MM.1S (cell line): ENCODE data around the gene RBM18.

Experiments used
- DNase-seq: peaks from one replicate; pipeline ENCODE4 v3.0.0-alpha.2; 2015
- H2AFZ ChIP-seq: fragments of 300-600 bp; sonication (generic); 2 replicates; pipeline ENCODE4 v1.6.0; 2016; ENCODE audit warnings: antibody characterized with exemption, low read length
- H3F3A ChIP-seq: fragments of 300-600 bp; sonication (generic); 2 replicates; pipeline ENCODE4 v1.6.1; 2016; ENCODE audit warnings: mild to moderate bottlenecking, antibody characterized with exemption, low read length, moderate library complexity, mixed read lengths; ENCODE audit not compliant: insufficient read depth
- H3K27ac ChIP-seq: fragments of 300-600 bp; sonication (generic); 2 replicates; pipeline ENCODE4 v1.5.1; 2016; ENCODE audit warnings: mild to moderate bottlenecking, low read length
- H3K27me3 ChIP-seq: fragments of 300-600 bp; sonication (generic); replicated peaks from 2 replicates; pipeline ENCODE4 v1.6.0; 2016; ENCODE audit warnings: low read length; ENCODE audit not compliant: insufficient read depth
- H3K36me3 ChIP-seq: fragments of 300-600 bp; sonication (generic); replicated peaks from 2 replicates; pipeline ENCODE4 v1.6.1; 2016; ENCODE audit warnings: mild to moderate bottlenecking, low read length, mixed read lengths; ENCODE audit not compliant: insufficient read depth
- H3K4me1 ChIP-seq: fragments of 300-600 bp; sonication (generic); 2 replicates; pipeline ENCODE4 v1.6.1; 2016; ENCODE audit warnings: low read length, mixed read lengths
- H3K4me2 ChIP-seq: fragments of 300-600 bp; sonication (generic); 2 replicates; pipeline ENCODE4 v1.6.0; 2016; ENCODE audit warnings: low read depth, low read length
- H3K4me3 ChIP-seq: fragments of 300-600 bp; sonication (generic); 2 replicates; pipeline ENCODE4 v1.5.1; 2016; ENCODE audit warnings: low read length, mixed read lengths
- H3K79me2 ChIP-seq: fragments of 300-600 bp; sonication (generic); 2 replicates; pipeline ENCODE4 v1.6.1; 2016; ENCODE audit warnings: mixed run types, low read length, mixed read lengths
- H3K9ac ChIP-seq: fragments of 300-600 bp; sonication (generic); 2 replicates; pipeline ENCODE4 v1.6.1; 2016; ENCODE audit warnings: low read length, mixed read lengths
- H3K9me2 ChIP-seq: fragments of 300-600 bp; sonication (generic); replicated peaks from 2 replicates; pipeline ENCODE4 v1.6.1; 2016; ENCODE audit warnings: mild to moderate bottlenecking, low read length, mixed read lengths; ENCODE audit not compliant: insufficient read depth
- H3K9me3 ChIP-seq: fragments of 300-600 bp; sonication (generic); replicated peaks from 2 replicates; pipeline ENCODE4 v1.6.1; 2016; ENCODE audit warnings: mild to moderate bottlenecking, low read length, mixed read lengths; ENCODE audit not compliant: insufficient read depth
- H4K20me1 ChIP-seq: fragments of 300-600 bp; sonication (generic); 2 replicates; pipeline ENCODE4 v1.6.1; 2016; ENCODE audit warnings: mild to moderate bottlenecking, low read length, moderate library complexity, mixed read lengths; ENCODE audit not compliant: insufficient read depth
- CTCF ChIP-seq: fragments of 300-600 bp; sonication (generic); IDR thresholded peaks from 2 replicates; pipeline ENCODE4 v1.5.1; 2016; ENCODE audit warnings: antibody characterized with exemption, low read length, mixed read lengths
- EZH2 ChIP-seq: fragments of 300-600 bp; sonication (generic); optimal IDR thresholded peaks from 2 replicates; pipeline ENCODE3; 2017; ENCODE audit warnings: low read depth, mild to moderate bottlenecking, antibody characterized with exemption, low read length, mixed read lengths
- EZH2phosphoT487 ChIP-seq: fragments of 300-600 bp; sonication (generic); IDR thresholded peaks from 2 replicates; pipeline ENCODE4 v1.6.1; 2018; ENCODE audit warnings: antibody characterized with exemption, low read length

RBM18 gene

GRCh38 chr9:122192261-122192875 is 72.3 kb downstream of the RBM18 start:
- Histone ChIP-seq H3K4me3 (no peak overlapping the region), H4K20me1 (no peaks in the 10 kb centered on the region), H3K4me2 (no peak overlapping the region), H3K27ac (no peak overlapping the region), H3K9me3 (no peaks in the 10 kb centered on the region), H3K36me3 (no peaks in the 10 kb centered on the region), H2AFZ (no peak overlapping the region), H3K79me2 (no peaks in the 10 kb centered on the region), H3K27me3 (no peaks in the 10 kb centered on the region), H3F3A (no peaks in the 10 kb centered on the region), H3K4me1 (no peaks in the 10 kb centered on the region), H3K9ac (no peak overlapping the region), H3K9me2 (no peaks in the 10 kb centered on the region)
- DNase-seq, result peak; percentile 30
- TF ChIP-seq EZH2, result no peak
- TF ChIP-seq CTCF, result peak; percentile 8; the same call in 1 of the 2 replicates
- TF ChIP-seq EZH2phosphoT487, result no peak

GRCh38 chr9:122191584-122191983 is 73.1 kb downstream of the RBM18 start:
- no peaks in the 10 kb centered on the region for H4K20me1 ChIP-seq
- no peaks in the 10 kb centered on the region for H3K4me1 ChIP-seq
- H3K9me2 ChIP-seq, result no peaks in the 10 kb centered on the region
- no peaks in the 10 kb centered on the region for H3K36me3 ChIP-seq
- TF ChIP-seq CTCF, result no peak
- no peak for TF ChIP-seq EZH2
- TF ChIP-seq EZH2phosphoT487, result no peak
- no peaks in the 10 kb centered on the region for H3K79me2 ChIP-seq
- no peak overlapping the region for H3K4me3 ChIP-seq
- H3K27me3 ChIP-seq, result no peaks in the 10 kb centered on the region
- H2AFZ ChIP-seq, result no peak overlapping the region
- H3K9ac ChIP-seq, result no peak overlapping the region
- no peaks in the 10 kb centered on the region for H3K9me3 ChIP-seq
- no peak overlapping the region for H3K4me2 ChIP-seq
- H3F3A ChIP-seq, result no peaks in the 10 kb centered on the region
- H3K27ac ChIP-seq, result no peak overlapping the region
- DNase-seq, result no peak

GRCh38 chr9:122190597-122191381 is 73.9 kb downstream of the RBM18 start:
- Histone ChIP-seq H3K9me2 (no peaks in the 10 kb centered on the region), H3K27ac (no peak overlapping the region), H3K9me3 (no peaks in the 10 kb centered on the region), H2AFZ (no peak overlapping the region), H3K9ac (no peak overlapping the region), H4K20me1 (no peaks in the 10 kb centered on the region), H3K79me2 (no peaks in the 10 kb centered on the region), H3K4me1 (no peaks in the 10 kb centered on the region), H3F3A (no peaks in the 10 kb centered on the region), H3K4me2 (no peak overlapping the region), H3K4me3 (no peak overlapping the region), H3K27me3 (no peaks in the 10 kb centered on the region), H3K36me3 (no peaks in the 10 kb centered on the region)
- no peak for DNase-seq
- no peak for TF ChIP-seq EZH2

GRCh38 chr9:122188369-122188768 is 76.3 kb downstream of the RBM18 start:
- Histone ChIP-seq H3K27me3 (no peaks in the 10 kb centered on the region; the same call in 1 of the 2 replicates), H3K79me2 (no peaks in the 10 kb centered on the region), H4K20me1 (no peaks in the 10 kb centered on the region), H3K4me1 (no peaks in the 10 kb centered on the region), H3K4me3 (no peak overlapping the region), H3K9ac (no peak overlapping the region), H3K27ac (no peak overlapping the region), H3K9me2 (no peaks in the 10 kb centered on the region), H2AFZ (no peak overlapping the region), H3K4me2 (no peak overlapping the region), H3F3A (no peaks in the 10 kb centered on the region), H3K36me3 (no peaks in the 10 kb centered on the region), H3K9me3 (no peaks in the 10 kb centered on the region)
- no peak for TF ChIP-seq EZH2phosphoT487
- TF ChIP-seq CTCF, result no peak
- TF ChIP-seq EZH2, result no peak
- no peak for DNase-seq
